HFFc6 (cell line): ENCODE data around the gene WNK2. TPM values are rescaled to one million over a fixed set of nuclear protein-coding genes. Genes with fewer than 3 reads are reported as not detected.

Experiments
- DNase-seq: peaks from one replicate; pipeline ENCODE4 v3.0.0-alpha.2; 2018
- H3K27ac Mint-ChIP-seq: 2 replicates; pipeline ENCODE4 v1.8.0; 2020; ENCODE audit warnings: mild to moderate bottlenecking, mixed read lengths
- H3K27me3 Mint-ChIP-seq: 2 replicates; pipeline ENCODE4 v1.8.0; 2021; ENCODE audit warnings: mild to moderate bottlenecking, moderate library complexity, mixed read lengths; ENCODE audit not compliant: insufficient read depth
- H3K36me3 Mint-ChIP-seq: 2 replicates; pipeline ENCODE4 v1.8.0; 2021; ENCODE audit warnings: low read depth, mixed read lengths
- H3K4me1 Mint-ChIP-seq: 2 replicates; pipeline ENCODE4 v1.8.0; 2020; ENCODE audit warnings: low read depth, mixed read lengths
- H3K4me3 Mint-ChIP-seq: 2 replicates; pipeline ENCODE4 v1.8.0; 2020; ENCODE audit warnings: mild to moderate bottlenecking, moderate library complexity, mixed read lengths
- H3K9me3 Mint-ChIP-seq: 2 replicates; pipeline ENCODE4 v1.8.0; 2020; ENCODE audit warnings: mild to moderate bottlenecking, mixed read lengths
- total RNA-seq, 6 experiments: library from RNA; stranded (reverse); fragmentation: NEBNext Ultra II Directional; extraction: Animal tissue kit (Norgen Biotek cat#: 25700); gene quantifications; 2 replicates in 1 of 6; 3 replicates in 5 of 6; pipeline ENCODE4 v1.2.3, GENCODE V29; 2021
- TF ChIP-seq, protein P1 (sequence below): fragments of 200-600 bp; sonication (generic); IDR thresholded peaks from 2 replicates; pipeline ENCODE4 v1.5.0; 2021; ENCODE audit warnings: antibody characterized with exemption, mild to moderate bottlenecking

WNK2 gene
- total RNA-seq, 6 experiments from 2014 or later = not detected

DNA sequence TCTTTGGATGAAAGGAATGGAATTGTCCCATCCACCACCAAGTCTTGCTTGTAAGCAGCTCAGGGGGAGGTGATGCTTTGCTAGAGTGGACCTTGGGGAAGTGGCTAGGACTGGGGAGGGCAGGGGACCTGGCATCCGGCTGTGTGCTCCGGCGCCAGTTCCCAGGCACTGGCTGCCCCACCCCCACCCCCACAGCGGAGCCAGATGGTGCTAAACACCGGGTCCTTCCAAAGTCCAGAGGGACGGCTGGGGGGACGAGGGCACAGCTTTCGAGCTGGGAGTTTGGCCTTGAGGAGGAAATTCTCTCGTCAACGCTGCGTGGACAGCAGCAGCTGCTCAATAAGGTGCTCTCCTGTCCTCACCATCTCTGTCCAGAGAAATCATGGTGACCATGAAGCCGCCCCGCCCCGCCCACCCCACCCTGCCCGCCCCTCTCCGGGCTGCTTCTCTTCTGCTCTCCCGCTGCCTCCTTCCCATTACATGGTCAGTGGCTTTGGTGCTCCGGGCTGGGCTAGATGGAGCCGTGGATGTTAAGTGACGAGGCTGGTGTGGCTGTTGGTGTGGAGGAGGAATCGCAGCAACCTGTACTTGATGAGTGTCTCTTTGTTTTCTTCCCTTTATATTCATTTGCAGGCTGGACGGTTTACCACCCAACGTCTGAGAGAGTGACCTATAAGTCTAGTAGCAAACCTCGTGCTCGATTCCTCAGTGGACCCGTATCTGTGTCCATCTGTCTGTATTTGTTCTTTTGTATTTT, 115.7 kb downstream of the WNK2 start:
- H3K4me3 Mint-ChIP-seq = no peak overlapping the region
- TF ChIP-seq, protein P1, sequence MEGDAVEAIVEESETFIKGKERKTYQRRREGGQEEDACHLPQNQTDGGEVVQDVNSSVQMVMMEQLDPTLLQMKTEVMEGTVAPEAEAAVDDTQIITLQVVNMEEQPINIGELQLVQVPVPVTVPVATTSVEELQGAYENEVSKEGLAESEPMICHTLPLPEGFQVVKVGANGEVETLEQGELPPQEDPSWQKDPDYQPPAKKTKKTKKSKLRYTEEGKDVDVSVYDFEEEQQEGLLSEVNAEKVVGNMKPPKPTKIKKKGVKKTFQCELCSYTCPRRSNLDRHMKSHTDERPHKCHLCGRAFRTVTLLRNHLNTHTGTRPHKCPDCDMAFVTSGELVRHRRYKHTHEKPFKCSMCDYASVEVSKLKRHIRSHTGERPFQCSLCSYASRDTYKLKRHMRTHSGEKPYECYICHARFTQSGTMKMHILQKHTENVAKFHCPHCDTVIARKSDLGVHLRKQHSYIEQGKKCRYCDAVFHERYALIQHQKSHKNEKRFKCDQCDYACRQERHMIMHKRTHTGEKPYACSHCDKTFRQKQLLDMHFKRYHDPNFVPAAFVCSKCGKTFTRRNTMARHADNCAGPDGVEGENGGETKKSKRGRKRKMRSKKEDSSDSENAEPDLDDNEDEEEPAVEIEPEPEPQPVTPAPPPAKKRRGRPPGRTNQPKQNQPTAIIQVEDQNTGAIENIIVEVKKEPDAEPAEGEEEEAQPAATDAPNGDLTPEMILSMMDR = no peak
- H3K9me3 Mint-ChIP-seq = no peaks in the 10 kb centered on the region
- DNase-seq = no peak
- no peaks in the 10 kb centered on the region for H3K4me1 Mint-ChIP-seq
- no peaks in the 10 kb centered on the region for H3K36me3 Mint-ChIP-seq
- H3K27me3 Mint-ChIP-seq = peaks cover 4% of the 10 kb centered on the region
- H3K27ac Mint-ChIP-seq = no peak overlapping the region

DNA sequence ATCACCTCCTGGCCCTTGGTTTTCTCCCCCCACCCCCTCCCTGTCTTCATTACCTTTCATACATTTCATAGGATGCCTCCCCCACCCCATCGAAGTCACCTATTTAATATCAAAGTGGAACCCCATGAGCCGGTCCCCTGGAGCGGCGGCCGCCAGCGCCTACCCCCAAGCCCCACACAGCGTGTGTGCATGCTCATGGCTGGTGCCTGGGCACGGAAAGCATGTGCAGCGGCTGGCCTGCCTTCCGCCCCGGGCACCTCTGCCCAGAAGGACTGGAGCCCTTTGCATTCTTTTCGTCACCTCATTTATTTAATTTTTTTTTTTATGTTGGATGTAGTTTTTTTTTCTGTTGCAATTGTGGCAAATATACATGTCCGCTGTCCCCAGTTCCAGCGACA, 116.2 kb downstream of the WNK2 start:
- Mint-ChIP-seq H3K27me3 (peaks cover 2% of the 10 kb centered on the region; the same call in 1 of the 2 replicates), H3K9me3 (no peaks in the 10 kb centered on the region), H3K4me3 (no peak overlapping the region), H3K4me1 (no peaks in the 10 kb centered on the region), H3K27ac (no peak overlapping the region), H3K36me3 (no peaks in the 10 kb centered on the region)
- TF ChIP-seq, protein P1 = no peak
- no peak for DNase-seq

DNA sequence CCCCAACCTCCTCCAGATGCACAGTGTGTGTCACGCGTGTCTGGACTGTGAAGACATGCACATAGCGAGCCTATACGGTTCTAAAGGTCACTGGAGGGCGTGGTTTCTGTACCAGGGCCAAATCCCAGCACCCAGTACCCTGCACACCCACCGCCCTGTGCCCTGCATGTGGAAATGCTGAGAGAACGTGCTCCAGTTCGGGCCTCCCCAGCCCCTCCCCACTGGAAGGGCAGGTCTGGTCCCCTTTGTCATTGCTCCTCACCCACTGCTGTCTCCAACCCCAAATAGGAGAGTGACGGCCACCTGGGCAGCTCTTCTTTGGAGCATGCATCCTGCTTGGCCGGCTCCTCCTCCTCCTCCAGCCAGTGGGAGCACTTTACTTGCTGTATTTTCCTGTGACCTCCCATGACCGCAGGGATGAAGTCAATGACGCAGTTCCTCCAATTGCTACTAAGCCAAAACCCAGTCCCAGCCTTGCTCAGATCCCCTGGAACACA, 116.7 kb downstream of the WNK2 start:
- Mint-ChIP-seq H3K36me3 (no peaks in the 10 kb centered on the region), H3K4me3 (no peak overlapping the region), H3K27me3 (peaks cover 2% of the 10 kb centered on the region; the same call in 1 of the 2 replicates), H3K4me1 (no peaks in the 10 kb centered on the region), H3K27ac (no peak overlapping the region), H3K9me3 (no peaks in the 10 kb centered on the region)
- TF ChIP-seq, protein P1 = no peak
- no peak for DNase-seq

DNA sequence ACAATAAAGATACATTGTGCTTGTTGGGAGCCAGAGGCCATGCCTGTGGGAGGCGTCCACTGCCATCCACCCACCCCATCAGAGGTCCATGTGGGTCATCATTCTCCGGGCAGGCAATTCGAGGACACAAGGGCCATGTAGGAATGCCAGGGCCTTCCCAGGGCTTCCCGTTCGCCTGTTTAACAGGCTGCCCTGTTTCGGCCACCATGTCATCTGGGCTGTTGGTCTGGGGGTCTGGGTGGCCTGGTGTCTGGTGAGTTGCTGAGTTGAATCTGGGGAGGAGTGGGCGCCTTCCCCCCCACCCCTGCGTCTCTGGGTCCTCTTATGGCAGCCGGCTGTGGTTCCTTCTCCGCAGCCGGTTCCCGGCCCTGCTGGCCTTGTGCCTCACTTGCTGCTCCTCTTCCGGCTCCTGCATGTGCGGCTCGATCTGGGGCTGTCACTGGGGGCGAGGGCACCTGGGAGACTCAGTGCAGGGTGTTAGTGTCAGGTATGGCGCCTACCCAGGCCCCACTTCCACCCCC, 117.4 kb downstream of the WNK2 start:
- Mint-ChIP-seq H3K9me3 (no peaks in the 10 kb centered on the region), H3K27me3 (peaks cover 2% of the 10 kb centered on the region; the same call in 1 of the 2 replicates), H3K27ac (no peak overlapping the region)

DNA sequence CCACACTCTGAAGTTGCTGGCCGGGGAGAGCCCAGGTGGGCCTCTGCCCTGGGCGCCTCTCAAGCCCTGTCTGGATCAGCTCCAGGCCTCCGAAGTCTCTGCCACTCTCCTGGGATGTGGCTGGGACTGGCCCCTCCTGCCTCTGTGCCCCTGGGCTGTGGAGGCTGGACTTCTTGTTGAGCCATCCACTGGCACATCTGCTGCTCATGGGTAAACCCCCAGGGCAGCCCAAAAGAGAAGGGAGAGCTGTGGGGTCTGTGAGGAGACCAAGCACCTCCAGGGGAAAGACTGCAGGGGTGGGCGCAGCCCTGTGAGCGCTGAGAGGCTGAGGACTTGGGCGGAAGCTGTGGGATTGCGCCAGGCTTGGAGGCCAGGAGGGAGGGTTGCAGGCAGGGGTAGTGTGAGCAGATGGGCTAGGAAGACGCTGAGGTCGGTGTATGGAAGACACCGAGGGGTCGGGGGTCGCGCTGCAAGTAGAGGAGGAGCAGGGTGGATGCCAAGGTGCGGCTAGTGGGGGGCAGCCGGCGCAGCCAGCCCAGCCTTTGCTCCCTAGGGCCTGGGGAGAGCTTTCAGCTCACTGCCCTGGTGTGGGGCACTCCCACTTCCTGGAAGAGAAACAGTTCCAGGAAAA, 118.1 kb downstream of the WNK2 start:
- Mint-ChIP-seq H3K36me3 (no peaks in the 10 kb centered on the region), H3K27me3 (peaks cover 6% of the 10 kb centered on the region), H3K9me3 (no peaks in the 10 kb centered on the region), H3K4me1 (no peaks in the 10 kb centered on the region), H3K27ac (no peak overlapping the region), H3K4me3 (no peak overlapping the region)
- TF ChIP-seq, protein P1 = no peak
- no peak for DNase-seq

More for the DNA sequence above, 117.4 kb downstream of the WNK2 start:
- TF ChIP-seq, protein P1 = no peak
- DNase-seq = no peak
- H3K36me3 Mint-ChIP-seq = no peaks in the 10 kb centered on the region
- no peaks in the 10 kb centered on the region for H3K4me1 Mint-ChIP-seq
- no peak overlapping the region for H3K4me3 Mint-ChIP-seq
